ENCODE data around the gene UBA3.

The UBA3 gene

GRCh38 chr3:69013253-69014021 is 66.7 kb downstream of the UBA3 start, which contains the start of gene EOGT:
Gene EOGT, minus strand, starts transcription at chr3:69013684. Its CDS starts 3,838 bp downstream, at chr3:69009846.
- peak within 1 kb of the TSS; percentile 95 for H3K4me3 ChIP-seq (ENCODE audit: insufficient read depth, low read length, poor library complexity, severe bottlenecking)
- TF ChIP-seq CTCF (IDR thresholded peaks at IDR 0.05; ENCODE audit: insufficient read depth, low read length, poor library complexity, severe bottlenecking) (peak; percentile 55), EZH2phosphoT487 (conservative IDR thresholded peaks at IDR 0.05; ENCODE audit: low read length) (no peak)
- no peaks in the 10 kb centered on the region for H3K9me3 ChIP-seq (ENCODE audit: insufficient read depth, low read length)
- 0 out of 2 replicates have a peak, but pooled peaks cover 6% of the 10 kb centered on the region for H3K36me3 ChIP-seq (ENCODE audit: low read length)
- peaks cover 10% of the 10 kb centered on the region for H3K79me2 ChIP-seq (ENCODE audit: insufficient read depth, low read length)
- peak within 1 kb of the TSS; percentile 90 for H2AFZ ChIP-seq (ENCODE audit: low read depth, low read length, severe bottlenecking)
- H3K27me3 ChIP-seq (ENCODE audit: low read length) = no peaks in the 10 kb centered on the region
- no peaks in the 10 kb centered on the region for H4K20me1 ChIP-seq (ENCODE audit: low read depth, low read length)
- H3K9me2 ChIP-seq (replicated peaks; ENCODE audit: insufficient read depth, low read length) = no peaks in the 10 kb centered on the region
- peaks cover 14% of the 10 kb centered on the region for H3F3A ChIP-seq (ENCODE audit: insufficient read depth)
- peak within 1 kb of the TSS; percentile 94 for H3K4me2 ChIP-seq (ENCODE audit: low read depth, low read length, poor library complexity, severe bottlenecking)
- peak within 1 kb of the TSS; percentile 53 for H3K27ac ChIP-seq (ENCODE audit: low read depth, low read length)
- peak within 1 kb of the TSS; percentile 97 for H3K9ac ChIP-seq (ENCODE audit: low read length)

GRCh38 chr3:69012800-69013252 is 67.3 kb downstream of the UBA3 start:
- H3F3A ChIP-seq (ENCODE audit: insufficient read depth) = peaks cover 14% of the 10 kb centered on the region
- peak overlapping the region; percentile 94 for H3K4me2 ChIP-seq (ENCODE audit: low read depth, low read length, poor library complexity, severe bottlenecking)
- H3K27ac ChIP-seq (ENCODE audit: low read depth, low read length) = peak overlapping the region; percentile 53
- TF ChIP-seq CTCF (IDR thresholded peaks at IDR 0.05; ENCODE audit: insufficient read depth, low read length, poor library complexity, severe bottlenecking) = no peak
- H4K20me1 ChIP-seq (ENCODE audit: low read depth, low read length) = no peaks in the 10 kb centered on the region
- H3K9me2 ChIP-seq (replicated peaks; ENCODE audit: insufficient read depth, low read length) = no peaks in the 10 kb centered on the region
- no peaks in the 10 kb centered on the region for H3K9me3 ChIP-seq (ENCODE audit: insufficient read depth, low read length)
- peak overlapping the region; percentile 95 for H3K4me3 ChIP-seq (ENCODE audit: insufficient read depth, low read length, poor library complexity, severe bottlenecking)
- H3K36me3 ChIP-seq (ENCODE audit: low read length) = peaks cover 8% of the 10 kb centered on the region; the same call in 1 of the 2 replicates
- peak overlapping the region; percentile 90 for H2AFZ ChIP-seq (ENCODE audit: low read depth, low read length, severe bottlenecking)
- H3K9ac ChIP-seq (ENCODE audit: low read length) = peak overlapping the region; percentile 97
- H3K79me2 ChIP-seq (ENCODE audit: insufficient read depth, low read length) = peaks cover 10% of the 10 kb centered on the region
- no peaks in the 10 kb centered on the region for H3K27me3 ChIP-seq (ENCODE audit: low read length)

GRCh38 chr3:69012100-69012799 is 67.9 kb downstream of the UBA3 start:
- H3K9me3 ChIP-seq (ENCODE audit: insufficient read depth, low read length) = no peaks in the 10 kb centered on the region
- TF ChIP-seq CTCF (IDR thresholded peaks at IDR 0.05; ENCODE audit: insufficient read depth, low read length, poor library complexity, severe bottlenecking) = no peak
- no peak for TF ChIP-seq EZH2phosphoT487 (conservative IDR thresholded peaks at IDR 0.05; ENCODE audit: low read length)
- H4K20me1 ChIP-seq (ENCODE audit: low read depth, low read length) = no peaks in the 10 kb centered on the region
- H3K9ac ChIP-seq (ENCODE audit: low read length) = peak overlapping the region; percentile 97
- H2AFZ ChIP-seq (ENCODE audit: low read depth, low read length, severe bottlenecking) = peak overlapping the region; percentile 90
- H3K4me3 ChIP-seq (ENCODE audit: insufficient read depth, low read length, poor library complexity, severe bottlenecking) = peak overlapping the region; percentile 95
- peaks cover 10% of the 10 kb centered on the region for H3K79me2 ChIP-seq (ENCODE audit: insufficient read depth, low read length)
- H3K4me2 ChIP-seq (ENCODE audit: low read depth, low read length, poor library complexity, severe bottlenecking) = peak overlapping the region; percentile 94
- H3K27me3 ChIP-seq (ENCODE audit: low read length) = no peaks in the 10 kb centered on the region
- peaks cover 14% of the 10 kb centered on the region for H3F3A ChIP-seq (ENCODE audit: insufficient read depth)
- H3K27ac ChIP-seq (ENCODE audit: low read depth, low read length) = peak overlapping the region; percentile 53; the same call in 1 of the 2 replicates
- H3K9me2 ChIP-seq (replicated peaks; ENCODE audit: insufficient read depth, low read length) = no peaks in the 10 kb centered on the region
- peaks cover 11% of the 10 kb centered on the region; the same call in 1 of the 2 replicates for H3K36me3 ChIP-seq (ENCODE audit: low read length)

Measured in SU-DHL-6 (cell line).